K562 (cell line): ENCODE data around the gene SH3D19. TPM values are rescaled to one million over a fixed set of nuclear protein-coding genes. Genes with fewer than 3 reads are reported as not detected.

Experiments used
- ATAC-seq: fragments of 200-7000 bp; cut with Tn5 transposase; 3 replicates; pipeline ENCODE4 v1.9.1; 2020; ENCODE audit warnings: moderate library complexity
- BruUV-seq: library from RNA; stranded (reverse); fragments of 400-500 nt; replicated peaks from 2 replicates; lab custom pipeline; 2021; lab: Mats Ljungman, UMichigan
- CTCF ChIA-PET: fragments of 300-600 bp; formaldehyde crosslinking; extraction: SDS; loops from one replicate; lab custom pipeline; 2021; ENCODE audit warnings: low intra/inter-chr PET ratio; lab: Yijun Ruan, JAX
- POLR2A ChIA-PET: fragments of 300-600, 350-650 bp; sonication (Branson Sonifier 250); formaldehyde crosslinking; extraction: SDS; loops from one replicate; lab custom pipeline; 2021; ENCODE audit warnings: antibody characterized with exemption, inconsistent platforms; lab: Yijun Ruan, JAX
- DNase-seq, 4 experiments: peaks; one replicate each; pipeline versions ENCODE4 v3.0.0 to v3.0.0-alpha.2; 2011 to 2018; ENCODE audit warnings: low spot score in 3 of 4, mixed read lengths in 3 of 4; ENCODE audit errors: extremely low read depth in 1 of 4
- FAIRE-seq: peaks from 2 replicates; lab custom pipeline; 2011; peaks lifted over from hg19 to GRCh38; lab: Jason Lieb, UNC
- H2AFZ ChIP-seq: 2 replicates; pipeline ENCODE4 v1.6.0; 2011; ENCODE audit warnings: low read depth, low read length, control low read depth, inconsistent platforms
- H3K27ac ChIP-seq: fragments of 200-600 bp; 3 replicates; pipeline ENCODE4 v1.8.0; 2011; ENCODE audit warnings: low read depth, mild to moderate bottlenecking, control low read depth, inconsistent platforms, low read length, moderate library complexity, mixed read lengths; ENCODE audit errors: extremely low read depth
- H3K27me3 ChIP-seq, 2 experiments: fragments of 300-600 bp in 1 of 2; 2 replicates in 1 of 2; 3 replicates in 1 of 2; pipeline versions ENCODE4 v1.6.0 to v1.8.0; 2011; ENCODE audit warnings: inconsistent platforms in 2 of 2, low read length in 2 of 2, mild to moderate bottlenecking in 1 of 2, mixed read lengths in 1 of 2, moderate library complexity in 1 of 2; ENCODE audit not compliant: control insufficient read depth in 2 of 2, insufficient read depth in 2 of 2
- H3K36me3 ChIP-seq: fragments of 300-600 bp; 3 replicates; pipeline ENCODE4 v1.8.0; 2011; ENCODE audit warnings: mild to moderate bottlenecking, low read length, inconsistent platforms; ENCODE audit not compliant: control insufficient read depth, insufficient read depth
- H3K4me1 ChIP-seq, 2 experiments: fragments of 200-600 bp in 1 of 2; replicated peaks in 1 of 2; 2 replicates in 1 of 2; 3 replicates in 1 of 2; pipeline versions ENCODE4 v1.5.1 to v1.8.0; 2011; ENCODE audit warnings: inconsistent platforms in 2 of 2, low read length in 2 of 2, mild to moderate bottlenecking in 1 of 2, mixed read lengths in 1 of 2, moderate library complexity in 1 of 2; ENCODE audit not compliant: control insufficient read depth in 2 of 2, insufficient read depth in 2 of 2
- H3K4me2 ChIP-seq: 2 replicates; pipeline ENCODE4 v1.6.1; 2011; ENCODE audit warnings: low read length, control low read depth, inconsistent platforms, mixed read lengths; ENCODE audit not compliant: insufficient read depth
- H3K4me3 ChIP-seq: fragments of 200-600 bp; sonication (generic), shearing (Covaris generic); 2 replicates; pipeline ENCODE4 v1.5.1; 2016; ENCODE audit warnings: control low read depth, inconsistent platforms
- H3K79me2 ChIP-seq: fragments of 200-600 bp; 3 replicates; pipeline ENCODE4 v1.8.0; 2011; ENCODE audit warnings: low read length, inconsistent platforms; ENCODE audit not compliant: control insufficient read depth, insufficient read depth
- H3K9ac ChIP-seq, 2 experiments: 2 replicates each; pipeline versions ENCODE4 v1.6.0 to v1.6.1; 2011; ENCODE audit warnings: low read depth in 2 of 2, low read length in 2 of 2, control low read depth in 1 of 2, inconsistent platforms in 1 of 2, mild to moderate bottlenecking in 1 of 2, mixed read lengths in 1 of 2; ENCODE audit not compliant: insufficient read depth in 1 of 2
- H3K9me1 ChIP-seq: one replicate; pipeline ENCODE4 v1.6.0; 2011; ENCODE audit warnings: inconsistent platforms, mild to moderate bottlenecking, low read length, moderate library complexity; ENCODE audit not compliant: control insufficient read depth, insufficient read depth
- H3K9me3 ChIP-seq: replicated peaks from 2 replicates; pipeline ENCODE4 v1.5.1; 2011; ENCODE audit warnings: low read depth, low read length, inconsistent platforms; ENCODE audit not compliant: control insufficient read depth, insufficient read depth
- H4K20me1 ChIP-seq: replicated peaks from 2 replicates; pipeline ENCODE4 v1.6.1; 2011; ENCODE audit warnings: low read length, inconsistent platforms, mixed read lengths; ENCODE audit not compliant: control insufficient read depth, insufficient read depth
- COPS2 ChIP-seq: fragments of 450-650 bp; conservative IDR thresholded peaks from 2 replicates; pipeline ENCODE4 v1.6.1; 2016; ENCODE audit warnings: mild to moderate bottlenecking, moderate library complexity
- HMG20B ChIP-seq: fragments of 250-450 bp; sonication (Bioruptor Pico); IDR thresholded peaks from 2 replicates; pipeline ENCODE4 v1.5.0; 2021; ENCODE audit warnings: mild to moderate bottlenecking
- MEF2A ChIP-seq: IDR thresholded peaks from 2 replicates; pipeline ENCODE4 v1.6.1; 2011; ENCODE audit warnings: low read depth, mild to moderate bottlenecking, low read length, moderate library complexity; ENCODE audit not compliant: control insufficient read depth
- NCOA6 ChIP-seq: fragments of 450-650 bp; IDR thresholded peaks from 2 replicates; pipeline ENCODE4 v1.6.1; 2017; ENCODE audit warnings: mild to moderate bottlenecking
- NR4A1 ChIP-seq, 2 experiments: fragments of 250-450 bp in 1 of 2; fragments of 450-650 bp in 1 of 2; sonication (Bioruptor Pico) in 1 of 2; IDR thresholded peaks; 2 replicates each; pipeline versions ENCODE4 v1.4.0 to v1.6.1; 2016 to 2020; ENCODE audit warnings: mild to moderate bottlenecking in 2 of 2, missing compliant biosample characterization in 1 of 2, missing genetic modification characterization in 1 of 2, moderate library complexity in 1 of 2
- RBM34 ChIP-seq: fragments of 200-400 bp; formaldehyde crosslinking; IDR thresholded peaks from 2 replicates; pipeline ENCODE4 v1.6.1; 2018; ENCODE audit warnings: low read length, borderline replicate concordance; ENCODE audit not compliant: insufficient read depth
- RBM39 ChIP-seq: fragments of 200-400 bp; formaldehyde crosslinking; optimal IDR thresholded peaks from 2 replicates; pipeline ENCODE3; 2018; ENCODE audit warnings: low read depth, low read length
- RFX7 ChIP-seq: fragments of 250-450 bp; sonication (Bioruptor Pico); IDR thresholded peaks from 2 replicates; pipeline ENCODE4 v1.5.1; 2021; ENCODE audit warnings: mild to moderate bottlenecking
- SNIP1 ChIP-seq: fragments of 450-650 bp; IDR thresholded peaks from 2 replicates; pipeline ENCODE4 v1.7.1; 2017; ENCODE audit warnings: low read depth, mild to moderate bottlenecking
- STAT5A ChIP-seq: IDR thresholded peaks from 2 replicates; pipeline ENCODE4 v1.6.1; 2012; ENCODE audit warnings: low read length, inconsistent platforms, borderline replicate concordance
- ZNF197 ChIP-seq: fragments of 200-800 bp; sonication (Bioruptor generic); IDR thresholded peaks from 2 replicates; pipeline ENCODE4 v1.6.1; 2016; ENCODE audit warnings: low read depth, missing genetic modification characterization, missing compliant biosample characterization
- ZNF24 ChIP-seq: fragments of 450-650 bp; IDR thresholded peaks from 2 replicates; pipeline ENCODE4 v1.6.1; 2016
- ZNF274 ChIP-seq: IDR thresholded peaks from 2 replicates; pipeline ENCODE4 v1.6.1; 2011; ENCODE audit warnings: low read depth, mild to moderate bottlenecking, low read length, moderate library complexity, borderline replicate concordance
- ZNF311 ChIP-seq: fragments of 250-450 bp; sonication (Bioruptor Pico); IDR thresholded peaks from 2 replicates; pipeline ENCODE4 v1.4.0; 2020; ENCODE audit warnings: mild to moderate bottlenecking, moderate library complexity
- WGBS: fragments of 100-300 bp; shearing (Covaris generic); methylation state at CpG from one replicate; pipeline ENCODE4 v1.1.6; 2016; ENCODE audit warnings: low coverage, mixed read lengths; ENCODE audit not compliant: insufficient coverage; ENCODE audit errors: missing lambda C conversion rate; 5-methylcytosine and 5-hydroxymethylcytosine counted together
- in situ Hi-C: fragments of 300-500 bp; cut with MboI; formaldehyde crosslinking; loops from 4 replicates; pipeline ENCODE4 v1.15.0; 2018; ENCODE audit warnings: inconsistent platforms, mixed read lengths
- intact Hi-C: fragments of 100-400 bp; cut with micrococcal nuclease; formaldehyde crosslinking; loops from 2 replicates; pipeline ENCODE4 v1.14.2; 2022
- polyA plus RNA-seq, 8 experiments: library from polyadenylated mRNA; depleted of rRNA in 4 of 8; stranded (reverse) in 5 of 8; unstranded in 3 of 8; fragments of >200 nt; fragmentation: Nextera tagmentation in 2 of 8; fragmentation: Illumina TruSeq in 1 of 8; extraction: Ambion mirVana in 2 of 8; extraction: Trizol in 1 of 8; gene quantifications; 2 replicates each; pipeline versions ENCODE4 v1.2.1 to v1.2.3, GENCODE V29; 2011 to 2014; ENCODE audit warnings: inconsistent platforms in 1 of 8, missing spikeins in 1 of 8
- total RNA-seq, 7 experiments: library from RNA; depleted of rRNA in 6 of 7; stranded (reverse); fragments of >200 nt in 6 of 7; fragmentation: Illumina TruSeq in 2 of 7; extraction: Trizol in 2 of 7; gene quantifications; 2 replicates each; pipeline versions ENCODE4 v1.2.1 to v1.2.3, GENCODE V29; 2011 to 2021; ENCODE audit warnings: low replicate concordance in 1 of 7
- TF ChIP-seq, protein P1 (sequence below): conservative IDR thresholded peaks from 2 replicates; pipeline ENCODE4 v1.6.1; 2011; ENCODE audit warnings: low read depth, mild to moderate bottlenecking, low read length; ENCODE audit not compliant: control insufficient read depth
- TF ChIP-seq, protein P2 (sequence below): sonication (generic); formaldehyde crosslinking; IDR thresholded peaks from 2 replicates; pipeline ENCODE4 v1.8.1; 2023; ENCODE audit warnings: missing genetic modification reagents, mild to moderate bottlenecking, borderline replicate concordance

The SH3D19 gene
- total and polyA plus RNA-seq, 9 of the 15 experiments (the other 6 are each of a cell fraction or from before 2014, with no cell fraction given) = 0.42 to 2.2 (median 1.1) TPM; not detected in 6

DNA sequence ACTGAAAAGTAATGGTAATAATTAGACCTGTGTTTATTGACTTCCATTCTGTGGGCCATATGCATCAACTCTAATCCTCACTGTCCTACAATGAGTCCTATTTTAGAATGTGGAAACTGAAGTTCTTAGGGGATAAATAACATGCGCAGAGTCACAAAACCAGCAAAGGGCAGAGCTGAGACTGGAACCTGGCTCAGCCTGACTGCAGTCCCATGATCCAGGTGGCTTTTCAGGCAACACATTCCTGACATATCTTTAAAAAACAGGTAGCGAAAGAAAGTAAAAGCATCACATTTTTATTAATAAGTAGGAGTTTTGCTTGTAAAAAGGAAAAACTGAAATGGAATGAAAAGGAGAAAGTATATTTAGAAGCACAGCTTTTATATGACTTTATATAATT lies 83.1 kb downstream of the SH3D19 start:
- no peak for TF ChIP-seq RFX7
- no peak for TF ChIP-seq MEF2A
- TF ChIP-seq HMG20B (CRISPR knock-in tag) = no peak
- TF ChIP-seq STAT5A = no peak
- no peak for TF ChIP-seq ZNF24
- TF ChIP-seq, protein P1, sequence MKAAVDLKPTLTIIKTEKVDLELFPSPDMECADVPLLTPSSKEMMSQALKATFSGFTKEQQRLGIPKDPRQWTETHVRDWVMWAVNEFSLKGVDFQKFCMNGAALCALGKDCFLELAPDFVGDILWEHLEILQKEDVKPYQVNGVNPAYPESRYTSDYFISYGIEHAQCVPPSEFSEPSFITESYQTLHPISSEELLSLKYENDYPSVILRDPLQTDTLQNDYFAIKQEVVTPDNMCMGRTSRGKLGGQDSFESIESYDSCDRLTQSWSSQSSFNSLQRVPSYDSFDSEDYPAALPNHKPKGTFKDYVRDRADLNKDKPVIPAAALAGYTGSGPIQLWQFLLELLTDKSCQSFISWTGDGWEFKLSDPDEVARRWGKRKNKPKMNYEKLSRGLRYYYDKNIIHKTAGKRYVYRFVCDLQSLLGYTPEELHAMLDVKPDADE = no peak
- TF ChIP-seq NCOA6 = no peak
- TF ChIP-seq COPS2 = no peak
- no peak for TF ChIP-seq ZNF274
- no peak for TF ChIP-seq RBM34
- no peak for TF ChIP-seq SNIP1
- TF ChIP-seq NR4A1 (CRISPR knock-in tag; IDR thresholded peaks at IDR 0.05) = no peak
- no peak for TF ChIP-seq NR4A1 (tag; IDR thresholded peaks at IDR 0.05)
- no peak for TF ChIP-seq ZNF197 (CRISPR knock-in tag)
- TF ChIP-seq ZNF311 = no peak
- no peak for TF ChIP-seq RBM39
- TF ChIP-seq, protein P2, sequence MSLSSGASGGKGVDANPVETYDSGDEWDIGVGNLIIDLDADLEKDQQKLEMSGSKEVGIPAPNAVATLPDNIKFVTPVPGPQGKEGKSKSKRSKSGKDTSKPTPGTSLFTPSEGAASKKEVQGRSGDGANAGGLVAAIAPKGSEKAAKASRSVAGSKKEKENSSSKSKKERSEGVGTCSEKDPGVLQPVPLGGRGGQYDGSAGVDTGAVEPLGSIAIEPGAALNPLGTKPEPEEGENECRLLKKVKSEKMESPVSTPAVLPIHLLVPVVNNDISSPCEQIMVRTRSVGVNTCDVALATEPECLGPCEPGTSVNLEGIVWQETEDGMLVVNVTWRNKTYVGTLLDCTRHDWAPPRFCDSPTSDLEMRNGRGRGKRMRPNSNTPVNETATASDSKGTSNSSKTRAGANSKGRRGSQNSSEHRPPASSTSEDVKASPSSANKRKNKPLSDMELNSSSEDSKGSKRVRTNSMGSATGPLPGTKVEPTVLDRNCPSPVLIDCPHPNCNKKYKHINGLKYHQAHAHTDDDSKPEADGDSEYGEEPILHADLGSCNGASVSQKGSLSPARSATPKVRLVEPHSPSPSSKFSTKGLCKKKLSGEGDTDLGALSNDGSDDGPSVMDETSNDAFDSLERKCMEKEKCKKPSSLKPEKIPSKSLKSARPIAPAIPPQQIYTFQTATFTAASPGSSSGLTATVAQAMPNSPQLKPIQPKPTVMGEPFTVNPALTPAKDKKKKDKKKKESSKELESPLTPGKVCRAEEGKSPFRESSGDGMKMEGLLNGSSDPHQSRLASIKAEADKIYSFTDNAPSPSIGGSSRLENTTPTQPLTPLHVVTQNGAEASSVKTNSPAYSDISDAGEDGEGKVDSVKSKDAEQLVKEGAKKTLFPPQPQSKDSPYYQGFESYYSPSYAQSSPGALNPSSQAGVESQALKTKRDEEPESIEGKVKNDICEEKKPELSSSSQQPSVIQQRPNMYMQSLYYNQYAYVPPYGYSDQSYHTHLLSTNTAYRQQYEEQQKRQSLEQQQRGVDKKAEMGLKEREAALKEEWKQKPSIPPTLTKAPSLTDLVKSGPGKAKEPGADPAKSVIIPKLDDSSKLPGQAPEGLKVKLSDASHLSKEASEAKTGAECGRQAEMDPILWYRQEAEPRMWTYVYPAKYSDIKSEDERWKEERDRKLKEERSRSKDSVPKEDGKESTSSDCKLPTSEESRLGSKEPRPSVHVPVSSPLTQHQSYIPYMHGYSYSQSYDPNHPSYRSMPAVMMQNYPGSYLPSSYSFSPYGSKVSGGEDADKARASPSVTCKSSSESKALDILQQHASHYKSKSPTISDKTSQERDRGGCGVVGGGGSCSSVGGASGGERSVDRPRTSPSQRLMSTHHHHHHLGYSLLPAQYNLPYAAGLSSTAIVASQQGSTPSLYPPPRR (CRISPR knock-in tag) = no peak
- TF ChIP-seq, all 486 proteins: peak for 0
- FAIRE-seq (no peak), DNase-seq (no peak), ATAC-seq (no peak)
- CTCF ChIA-PET = no interaction called here
- Histone ChIP-seq H3K9ac (no peak overlapping the region), H4K20me1 (no peaks in the 10 kb centered on the region), H3K27me3 (0 out of 5 replicates have a peak, but pooled peaks cover 0 to 2% of the 10 kb centered on the region in 2 experiments), H3K9me1 (no peaks in the 10 kb centered on the region), H3K9me3 (no peaks in the 10 kb centered on the region), H3K27ac (no peak overlapping the region), H3K4me1 (no peaks in the 10 kb centered on the region), H2AFZ (no peak overlapping the region), H3K36me3 (no peaks in the 10 kb centered on the region), H3K4me3 (no peak overlapping the region), H3K79me2 (no peaks in the 10 kb centered on the region), H3K4me2 (no peak overlapping the region)
- in situ Hi-C loops = no loop called here
- no TSS peak for BruUV-seq
- WGBS = 0% methylated on average over 2 of the region's 2 CpGs
- intact Hi-C loops = no loop called here
- POLR2A ChIA-PET = interaction anchor here (1.0 kb wide), 1 partner anchor 15 kb away, joined by 3 read pairs; no protein-coding TSS in a partner anchor
